ENCODE measurements around the gene SHISAL1.

- no peak for TF ChIP-seq GATA3 (IDR thresholded peaks at IDR 0.05; ENCODE audit: low read depth, low read length)
- no peak for TF ChIP-seq GATA2 (IDR thresholded peaks at IDR 0.05; ENCODE audit: low read depth, low read length)
Observed at GRCh38 chr22:44335903-44336803, 23.4 kb upstream of the SHISAL1 start.

Measured in SH-SY5Y (cell line).